SH-SY5Y (cell line): ENCODE results near the gene FBXL22.

ENCODE experiments used
- GATA2 ChIP-seq: IDR thresholded peaks from 2 replicates; pipeline ENCODE4 v1.6.1; 2011; ENCODE audit warnings: mild to moderate bottlenecking, low read depth, low read length
- GATA3 ChIP-seq: IDR thresholded peaks from 2 replicates; pipeline ENCODE4 v1.6.1; 2011; ENCODE audit warnings: low read depth, mild to moderate bottlenecking, low read length, moderate library complexity

DNA sequence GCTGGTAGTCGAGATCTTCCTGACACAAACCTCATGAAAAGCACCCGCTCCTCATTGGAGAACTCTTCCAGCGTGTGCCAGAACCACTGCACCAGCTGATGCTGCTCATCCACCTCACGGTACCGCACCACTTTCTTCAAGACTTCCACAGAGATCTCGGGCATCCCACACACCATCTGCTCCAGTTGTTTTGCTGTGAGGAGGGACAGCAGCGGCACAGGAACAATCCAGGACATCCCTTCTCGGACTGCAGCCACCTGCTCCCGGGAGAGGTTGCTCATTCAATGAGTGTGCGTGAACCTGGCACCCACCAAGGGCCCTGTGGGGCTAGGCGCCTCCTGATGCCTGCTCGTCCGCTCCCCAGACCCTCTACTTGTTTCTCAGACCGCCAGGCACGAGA lies 15.1 kb downstream of the FBXL22 start:
- TF ChIP-seq GATA2 (no peak), GATA3 (no peak)
